GM23248 (cell line): ENCODE results near the gene NAV2.

Source experiments
- EZH2 ChIP-seq: fragments of 200-600 bp; sonication (generic); IDR thresholded peaks from 2 replicates; pipeline ENCODE4 v1.6.1; 2018; ENCODE audit warnings: antibody characterized with exemption, mild to moderate bottlenecking; ENCODE audit not compliant: insufficient read depth, poor library complexity, severe bottlenecking
- EZH2phosphoT487 ChIP-seq: fragments of 200-600 bp; sonication (generic); IDR thresholded peaks from 2 replicates; pipeline ENCODE4 v1.6.1; 2018; ENCODE audit warnings: antibody characterized with exemption, moderate library complexity, mild to moderate bottlenecking, low read depth; ENCODE audit not compliant: insufficient read depth

GRCh38 chr11:20002312-20003216, 289.9 kb downstream of the NAV2 start:
- TF ChIP-seq EZH2 (no peak), EZH2phosphoT487 (no peak)
